Uterus (tissue), 4 donors: ENCODE measurements around the gene LRIG1. TPM values are rescaled to one million over a fixed set of nuclear protein-coding genes. Genes with fewer than 3 reads are reported as not detected.

Experiments used
- DNase-seq, 2 donors: peaks; one replicate each; pipeline ENCODE4 v3.0.0-alpha.2; 2019 to 2020
- H3K27ac ChIP-seq, 2 donors: fragments of 200-600 bp; sonication (generic); 1 replicate in 1 of 2; 2 replicates in 1 of 2; pipeline ENCODE4 v1.5.1; 2016 to 2018
- H3K27me3 ChIP-seq, 2 donors: fragments of 200-600 bp; sonication (generic); one replicate each; pipeline ENCODE4 v1.5.1; 2018 to 2019; ENCODE audit warnings: control low read depth in 1 of 2
- H3K36me3 ChIP-seq, 2 donors: fragments of 200-600 bp; sonication (generic); one replicate each; pipeline ENCODE4 v1.5.1; 2019; ENCODE audit warnings: control low read depth in 1 of 2
- H3K4me1 ChIP-seq, 2 donors: fragments of 200-600 bp; sonication (generic); one replicate each; pipeline ENCODE4 v1.5.1; 2018 to 2019; ENCODE audit warnings: control low read depth in 1 of 2
- H3K4me3 ChIP-seq, 2 donors: fragments of 200-600 bp; sonication (generic); 1 replicate in 1 of 2; 2 replicates in 1 of 2; pipeline ENCODE4 v1.5.1; 2018 to 2019; ENCODE audit warnings: mild to moderate bottlenecking in 1 of 2
- H3K9me3 ChIP-seq, 2 donors: fragments of 200-600 bp; sonication (generic); one replicate each; pipeline ENCODE4 v1.5.1; 2019; ENCODE audit warnings: control low read depth in 1 of 2
- POLR2A ChIP-seq, 2 donors: fragments of 450-650 bp; IDR thresholded peaks; one replicate each; pipeline ENCODE4 v1.6.1; 2016; ENCODE audit warnings: antibody characterized with exemption in 2 of 2, mild to moderate bottlenecking in 1 of 2, moderate library complexity in 1 of 2
- intact Hi-C: fragments of 100-400 bp; cut with DNase I; formaldehyde crosslinking; loops from one replicate; pipeline ENCODE4 v1.15.1; 2023; ENCODE audit warnings: low total_unique reads
- total RNA-seq, 4 donors: library from RNA; depleted of rRNA in 3 of 4; stranded (reverse); fragments of >200 nt in 3 of 4; gene quantifications; one replicate each; pipeline versions ENCODE4 v1.1.0 to v1.2.4, GENCODE V29; 2014 to 2023
- TF ChIP-seq, protein P1 (sequence below), 4 experiments: fragments of 200-600 bp in 2 of 4; fragments of 450-650 bp in 2 of 4; sonication (generic) in 2 of 4; IDR thresholded peaks; one replicate each; pipeline ENCODE4 v1.5.1; 2016 to 2019; ENCODE audit warnings: antibody characterized with exemption in 4 of 4, mild to moderate bottlenecking in 2 of 4, moderate library complexity in 1 of 4
- donor health status: DM: yes; HTN: yes; CAD: no.

The LRIG1 gene
- total RNA-seq, 4 donors from 2014 or later: 20.9 to 108 (median 69.6) TPM

DNA sequence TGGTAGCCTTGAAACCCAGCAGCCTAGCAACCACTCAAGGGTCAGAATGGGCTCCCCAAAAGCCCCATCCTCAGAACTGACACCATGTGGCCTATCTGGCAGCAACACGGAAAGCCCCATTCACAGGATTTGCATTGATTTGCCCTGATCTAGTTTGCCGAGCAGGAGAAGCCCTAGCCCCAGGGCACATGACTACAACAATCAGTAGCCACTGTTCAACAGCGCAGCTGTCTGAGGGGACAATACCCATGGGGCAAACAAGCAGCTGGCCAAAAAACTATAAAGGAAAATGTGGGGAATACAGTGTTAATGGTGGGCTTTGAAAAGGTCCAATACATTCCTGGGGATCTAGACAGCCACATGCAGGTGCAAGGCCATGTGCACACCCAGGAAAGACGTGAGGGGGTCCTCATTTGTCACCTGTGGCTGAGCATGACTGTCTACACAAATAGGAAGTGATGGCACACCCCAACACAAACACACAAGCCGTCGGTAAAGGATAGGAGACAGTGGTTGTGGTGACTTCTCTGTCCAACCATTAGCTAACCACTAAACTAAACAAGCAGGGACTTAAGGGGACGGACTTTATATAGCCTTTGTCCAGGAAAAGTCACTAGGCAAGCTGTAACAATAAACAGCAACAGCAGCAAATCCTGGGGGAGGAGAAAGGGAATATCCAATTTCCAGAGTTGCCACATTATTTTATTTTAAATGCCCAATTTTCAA lies 113.7 kb downstream of the LRIG1 start:
- no peak overlapping the region for H3K27ac ChIP-seq
- intact Hi-C loops: no loop called here

DNA sequence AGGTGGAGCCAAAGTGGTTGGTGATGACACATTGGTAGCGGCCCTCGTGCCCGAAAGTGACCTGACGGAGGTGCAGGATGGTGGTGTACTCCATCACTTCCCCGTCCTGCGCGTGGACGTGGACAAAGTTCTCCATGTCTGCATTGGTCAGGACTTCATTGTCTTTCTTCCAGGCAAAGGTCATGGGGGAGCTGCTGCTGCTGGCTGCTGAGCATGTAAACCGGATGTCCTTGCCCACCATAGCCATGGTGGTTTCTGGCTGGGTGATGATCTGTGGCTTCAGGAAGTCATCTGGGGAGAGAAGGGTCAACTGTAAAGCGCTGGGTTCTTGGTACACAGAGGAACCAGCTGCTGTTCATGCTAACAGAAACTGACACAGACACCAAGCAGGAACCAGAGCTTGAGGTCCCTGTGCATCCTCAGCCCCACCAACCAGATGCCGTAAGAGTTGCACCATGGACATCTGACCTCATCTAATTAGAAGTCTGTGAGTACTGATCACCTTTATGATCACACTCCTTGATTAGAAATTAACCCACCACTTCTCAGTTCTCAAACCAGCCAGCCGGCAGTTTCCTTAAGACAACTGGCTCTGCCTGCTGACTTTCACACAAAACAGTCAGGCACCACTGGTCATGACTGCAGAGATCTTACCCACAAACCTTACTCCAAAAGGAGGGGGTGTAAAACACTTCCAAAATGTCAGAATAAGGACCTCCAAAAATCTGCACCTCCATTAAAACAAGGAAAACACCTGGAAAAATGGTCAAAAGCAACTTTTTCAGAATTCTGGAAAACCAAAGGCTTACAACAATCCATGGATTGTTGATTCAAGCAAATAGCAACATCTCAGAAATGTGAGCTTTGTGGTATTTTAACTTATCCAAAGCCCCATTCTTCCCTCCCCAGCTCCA lies 114.6 kb downstream of the LRIG1 start:
- TF ChIP-seq, protein P1, sequence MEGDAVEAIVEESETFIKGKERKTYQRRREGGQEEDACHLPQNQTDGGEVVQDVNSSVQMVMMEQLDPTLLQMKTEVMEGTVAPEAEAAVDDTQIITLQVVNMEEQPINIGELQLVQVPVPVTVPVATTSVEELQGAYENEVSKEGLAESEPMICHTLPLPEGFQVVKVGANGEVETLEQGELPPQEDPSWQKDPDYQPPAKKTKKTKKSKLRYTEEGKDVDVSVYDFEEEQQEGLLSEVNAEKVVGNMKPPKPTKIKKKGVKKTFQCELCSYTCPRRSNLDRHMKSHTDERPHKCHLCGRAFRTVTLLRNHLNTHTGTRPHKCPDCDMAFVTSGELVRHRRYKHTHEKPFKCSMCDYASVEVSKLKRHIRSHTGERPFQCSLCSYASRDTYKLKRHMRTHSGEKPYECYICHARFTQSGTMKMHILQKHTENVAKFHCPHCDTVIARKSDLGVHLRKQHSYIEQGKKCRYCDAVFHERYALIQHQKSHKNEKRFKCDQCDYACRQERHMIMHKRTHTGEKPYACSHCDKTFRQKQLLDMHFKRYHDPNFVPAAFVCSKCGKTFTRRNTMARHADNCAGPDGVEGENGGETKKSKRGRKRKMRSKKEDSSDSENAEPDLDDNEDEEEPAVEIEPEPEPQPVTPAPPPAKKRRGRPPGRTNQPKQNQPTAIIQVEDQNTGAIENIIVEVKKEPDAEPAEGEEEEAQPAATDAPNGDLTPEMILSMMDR (IDR thresholded peaks at IDR 0.05): no peak
- no peak for TF ChIP-seq POLR2A (IDR thresholded peaks at IDR 0.05)
- Histone ChIP-seq H3K36me3 (no peaks in the 10 kb centered on the region), H3K9me3 (no peaks in the 10 kb centered on the region), H3K4me1 (no peaks in the 10 kb centered on the region), H3K27me3 (no peaks in the 10 kb centered on the region), H3K27ac (no peak overlapping the region), H3K4me3 (no peak overlapping the region)
- no peak for DNase-seq
- intact Hi-C loops: no loop called here

More for the DNA sequence above, 113.7 kb downstream of the LRIG1 start:
- Histone ChIP-seq H3K36me3 (no peaks in the 10 kb centered on the region), H3K27me3 (no peaks in the 10 kb centered on the region), H3K4me3 (no peak overlapping the region), H3K4me1 (no peaks in the 10 kb centered on the region), H3K9me3 (no peaks in the 10 kb centered on the region)
- no peak for TF ChIP-seq POLR2A (IDR thresholded peaks at IDR 0.05)
- TF ChIP-seq, protein P1 (IDR thresholded peaks at IDR 0.05): no peak
- no peak for DNase-seq

DNA sequence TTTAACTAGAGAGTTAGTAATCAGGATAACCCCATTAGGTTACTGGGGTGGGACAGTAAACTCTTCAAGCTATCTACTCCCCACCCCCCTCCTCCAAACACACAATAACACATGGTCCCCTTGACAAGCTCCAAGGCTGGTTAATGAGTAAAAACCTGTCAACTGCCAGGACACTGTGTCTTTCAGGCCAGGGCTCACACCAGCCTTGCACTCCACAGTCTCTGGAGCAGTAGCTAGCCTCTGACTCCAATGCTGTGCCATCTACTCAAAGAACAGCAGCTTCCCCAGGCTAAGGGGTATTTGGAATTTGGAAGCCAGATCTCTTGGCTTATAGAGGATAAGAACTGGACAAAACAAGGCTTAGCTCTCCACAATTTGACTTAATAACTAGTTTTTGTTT lies 115.8 kb downstream of the LRIG1 start:
- Histone ChIP-seq H3K36me3 (no peaks in the 10 kb centered on the region), H3K27me3 (no peaks in the 10 kb centered on the region), H3K9me3 (no peaks in the 10 kb centered on the region), H3K4me1 (no peaks in the 10 kb centered on the region), H3K27ac (no peak overlapping the region), H3K4me3 (no peak overlapping the region)
- no peak for DNase-seq
- TF ChIP-seq, protein P1 (IDR thresholded peaks at IDR 0.05): no peak
- TF ChIP-seq POLR2A (IDR thresholded peaks at IDR 0.05): no peak
- intact Hi-C loops: no loop called here

DNA sequence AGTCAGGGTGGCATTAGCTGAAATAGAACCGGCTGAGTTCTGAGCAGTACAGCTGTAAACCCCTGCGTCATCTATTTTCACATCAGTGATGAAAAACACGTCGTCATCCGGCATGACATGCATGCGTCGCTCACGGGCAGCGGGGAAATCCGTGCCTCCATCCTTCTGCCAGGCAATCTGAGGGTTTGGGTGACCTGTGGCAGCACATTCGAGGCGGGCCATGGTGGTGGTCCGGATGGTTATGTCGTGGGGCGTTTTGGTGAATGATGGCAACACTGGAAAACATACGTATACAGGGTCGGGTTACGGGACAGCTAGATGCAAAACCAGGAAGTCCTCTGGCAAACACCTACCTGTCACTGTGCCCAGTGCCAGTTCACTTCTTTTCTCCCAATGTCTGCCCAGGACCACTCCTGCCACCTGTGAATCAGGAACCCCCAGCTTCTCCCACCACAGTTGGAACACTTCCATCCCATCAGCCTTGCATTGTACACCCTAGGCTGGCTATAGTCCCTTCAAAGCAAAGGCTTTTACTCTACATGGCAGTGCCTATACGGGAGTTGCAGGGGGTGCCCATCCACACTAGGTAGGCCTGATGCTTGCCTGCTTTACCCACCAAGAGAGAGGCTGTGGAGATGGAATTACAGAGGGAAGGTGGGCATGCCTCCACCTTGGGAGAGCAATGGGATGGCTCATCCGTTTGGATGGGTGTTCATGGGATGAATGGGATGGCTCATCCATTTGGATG lies 116.7 kb downstream of the LRIG1 start:
- intact Hi-C loops: no loop called here
- Histone ChIP-seq H3K4me1 (no peaks in the 10 kb centered on the region), H3K36me3 (no peaks in the 10 kb centered on the region), H3K4me3 (no peak overlapping the region), H3K27me3 (no peaks in the 10 kb centered on the region), H3K9me3 (no peaks in the 10 kb centered on the region), H3K27ac (no peak overlapping the region)
- TF ChIP-seq POLR2A (IDR thresholded peaks at IDR 0.05): no peak
- TF ChIP-seq, protein P1 (IDR thresholded peaks at IDR 0.05): no peak
- no peak for DNase-seq
